ENCODE results near the gene SFXN5. TPM values are rescaled to one million over a fixed set of nuclear protein-coding genes. Genes with fewer than 3 reads are reported as not detected.
A peak's percentile ranks its signal among the peaks of the same experiment; 100 is the strongest.

The SFXN5 gene
- total RNA-seq, 1 experiment from 2014 or later, result 22.0 TPM

GRCh38 chr2:72993933-72994280 is 77.6 kb downstream of the SFXN5 start:
- Histone ChIP-seq H3F3A (ENCODE audit: low read length, unreplicated experiment) (no peaks in the 10 kb centered on the region), H3K9ac (ENCODE audit: low read length) (no peak overlapping the region), H4K20me1 (ENCODE audit: low read length) (no peaks in the 10 kb centered on the region), H3K27ac (ENCODE audit: low read length) (no peak overlapping the region), H3K9me3 (ENCODE audit: low read length) (no peaks in the 10 kb centered on the region), H3K79me2 (ENCODE audit: low read length) (no peaks in the 10 kb centered on the region), H3K4me2 (ENCODE audit: low read length) (no peak overlapping the region), H3K36me3 (ENCODE audit: low read depth, low read length) (no peaks in the 10 kb centered on the region), H3K9me2 (replicated peaks; ENCODE audit: low read length) (no peaks in the 10 kb centered on the region), H3K4me1 (ENCODE audit: insufficient read depth, low read length) (no peaks in the 10 kb centered on the region), H3K4me3 (ENCODE audit: low read length) (no peak overlapping the region), H2AFZ (ENCODE audit: low read length) (no peak overlapping the region), H3K27me3 (ENCODE audit: low read length) (no peaks in the 10 kb centered on the region)
- intact Hi-C loops (cut with micrococcal nuclease), result loop anchor here (1.0 to 5.0 kb wide), 3 partner anchors 77 to 183 kb away; partner anchors contain the start of gene SFXN5
- ChIA-PET CTCF (no interaction called here), POLR2A (ENCODE audit: unreplicated experiment) (no interaction called here)
- BruUV-seq (replicated peaks), result no TSS peak
- no peak; the same call in 1 of the 2 replicates for ATAC-seq
- TF ChIP-seq EZH2phosphoT487 (IDR thresholded peaks at IDR 0.05; ENCODE audit: borderline replicate concordance, low read length) (no peak), EZH2 (IDR thresholded peaks at IDR 0.05; ENCODE audit: low read length, unreplicated experiment) (no peak), CTCF (conservative IDR thresholded peaks at IDR 0.05; ENCODE audit: low read depth, low read length) (no peak)
- no peak for DNase-seq

- H3K27ac ChIP-seq (ENCODE audit: low read length), result no peak overlapping the region
- H3K36me3 ChIP-seq (ENCODE audit: low read depth, low read length), result no peaks in the 10 kb centered on the region
- POLR2A ChIA-PET (ENCODE audit: unreplicated experiment), result no interaction called here
- no peaks in the 10 kb centered on the region for H3K79me2 ChIP-seq (ENCODE audit: low read length)
- DNase-seq (peak; percentile 64), ATAC-seq (peak; percentile 55; the same call in 1 of the 2 replicates)
- H3F3A ChIP-seq (ENCODE audit: low read length, unreplicated experiment), result no peaks in the 10 kb centered on the region
- no peaks in the 10 kb centered on the region for H3K27me3 ChIP-seq (ENCODE audit: low read length)
- CTCF ChIA-PET, result no interaction called here
- no peaks in the 10 kb centered on the region for H3K4me1 ChIP-seq (ENCODE audit: insufficient read depth, low read length)
- H3K4me2 ChIP-seq (ENCODE audit: low read length), result no peak overlapping the region
- H3K9me3 ChIP-seq (ENCODE audit: low read length), result no peaks in the 10 kb centered on the region
- TF ChIP-seq CTCF (conservative IDR thresholded peaks at IDR 0.05; ENCODE audit: low read depth, low read length) (peak; percentile 88), EZH2 (IDR thresholded peaks at IDR 0.05; ENCODE audit: low read length, unreplicated experiment) (no peak)
- H2AFZ ChIP-seq (ENCODE audit: low read length), result no peak overlapping the region
- H3K4me3 ChIP-seq (ENCODE audit: low read length), result no peak overlapping the region
- intact Hi-C loops (cut with micrococcal nuclease), result loop anchor here (1.0 to 5.0 kb wide), 3 partner anchors 77 to 184 kb away; partner anchors contain the start of gene SFXN5
- no peak overlapping the region for H3K9ac ChIP-seq (ENCODE audit: low read length)
- no peaks in the 10 kb centered on the region for H3K9me2 ChIP-seq (replicated peaks; ENCODE audit: low read length)
- no TSS peak for BruUV-seq (replicated peaks)
- no peaks in the 10 kb centered on the region for H4K20me1 ChIP-seq (ENCODE audit: low read length)
Observed at GRCh38 chr2:72993147-72993932, 78.2 kb downstream of the SFXN5 start.

GRCh38 chr2:72992734-72993102 is 78.8 kb downstream of the SFXN5 start:
- Histone ChIP-seq H3K27me3 (ENCODE audit: low read length) (no peaks in the 10 kb centered on the region), H2AFZ (ENCODE audit: low read length) (no peak overlapping the region), H3K27ac (ENCODE audit: low read length) (no peak overlapping the region), H3K9me3 (ENCODE audit: low read length) (no peaks in the 10 kb centered on the region), H3F3A (ENCODE audit: low read length, unreplicated experiment) (no peaks in the 10 kb centered on the region), H3K4me2 (ENCODE audit: low read length) (no peak overlapping the region), H3K4me1 (ENCODE audit: insufficient read depth, low read length) (no peaks in the 10 kb centered on the region), H3K4me3 (ENCODE audit: low read length) (no peak overlapping the region), H3K9ac (ENCODE audit: low read length) (no peak overlapping the region), H3K36me3 (ENCODE audit: low read depth, low read length) (no peaks in the 10 kb centered on the region), H3K79me2 (ENCODE audit: low read length) (no peaks in the 10 kb centered on the region), H3K9me2 (replicated peaks; ENCODE audit: low read length) (no peaks in the 10 kb centered on the region), H4K20me1 (ENCODE audit: low read length) (no peaks in the 10 kb centered on the region)
- TF ChIP-seq EZH2phosphoT487 (IDR thresholded peaks at IDR 0.05; ENCODE audit: borderline replicate concordance, low read length) (no peak), EZH2 (IDR thresholded peaks at IDR 0.05; ENCODE audit: low read length, unreplicated experiment) (no peak), CTCF (conservative IDR thresholded peaks at IDR 0.05; ENCODE audit: low read depth, low read length) (no peak)
- intact Hi-C loops (cut with micrococcal nuclease), result loop anchor here (1.0 to 5.0 kb wide), 3 partner anchors 78 to 185 kb away; partner anchors contain the start of gene SFXN5
- DNase-seq (no peak), ATAC-seq (no peak)
- BruUV-seq (replicated peaks), result no TSS peak
- ChIA-PET POLR2A (ENCODE audit: unreplicated experiment) (no interaction called here), CTCF (no interaction called here)
